Activated T-cell treated with anti-CD3 and anti-CD28 coated beads for 48 hours (primary cell): ENCODE data around the gene MARCHF5.
"Not testable (repeated sequence)": the region's sequence is repeated elsewhere in the genome, so short reads cannot be mapped to it uniquely, and the experiment has no call there.

Experiments used
- DNase-seq: peaks from one replicate; pipeline ENCODE4 v3.0.0-alpha.2; 2020; ENCODE audit warnings: low read depth

MARCHF5 gene

GRCh38 chr10:92387289-92387940 is 96.4 kb downstream of the MARCHF5 start:
- no peak for DNase-seq

- not testable (repeated sequence) for DNase-seq
Measured at GRCh38 chr10:92393173-92393572, 102.2 kb downstream of the MARCHF5 start.

- DNase-seq: no peak
Measured at GRCh38 chr10:92395271-92395670, 104.3 kb downstream of the MARCHF5 start.

GRCh38 chr10:92402234-92402633 is 111.3 kb downstream of the MARCHF5 start:
- DNase-seq: not testable (repeated sequence)
